ENCODE measurements around the gene SUFU. TPM values are rescaled to one million over a fixed set of nuclear protein-coding genes. Genes with fewer than 3 reads are reported as not detected.
A peak's percentile ranks its signal among the peaks of the same experiment; 100 is the strongest.
"Not testable (repeated sequence)": the region's sequence is repeated elsewhere in the genome, so short reads cannot be mapped to it uniquely, and the experiment has no call there.

Gene SUFU
- total RNA-seq, 1 donor from 2014 or later: 6.2 TPM

DNA sequence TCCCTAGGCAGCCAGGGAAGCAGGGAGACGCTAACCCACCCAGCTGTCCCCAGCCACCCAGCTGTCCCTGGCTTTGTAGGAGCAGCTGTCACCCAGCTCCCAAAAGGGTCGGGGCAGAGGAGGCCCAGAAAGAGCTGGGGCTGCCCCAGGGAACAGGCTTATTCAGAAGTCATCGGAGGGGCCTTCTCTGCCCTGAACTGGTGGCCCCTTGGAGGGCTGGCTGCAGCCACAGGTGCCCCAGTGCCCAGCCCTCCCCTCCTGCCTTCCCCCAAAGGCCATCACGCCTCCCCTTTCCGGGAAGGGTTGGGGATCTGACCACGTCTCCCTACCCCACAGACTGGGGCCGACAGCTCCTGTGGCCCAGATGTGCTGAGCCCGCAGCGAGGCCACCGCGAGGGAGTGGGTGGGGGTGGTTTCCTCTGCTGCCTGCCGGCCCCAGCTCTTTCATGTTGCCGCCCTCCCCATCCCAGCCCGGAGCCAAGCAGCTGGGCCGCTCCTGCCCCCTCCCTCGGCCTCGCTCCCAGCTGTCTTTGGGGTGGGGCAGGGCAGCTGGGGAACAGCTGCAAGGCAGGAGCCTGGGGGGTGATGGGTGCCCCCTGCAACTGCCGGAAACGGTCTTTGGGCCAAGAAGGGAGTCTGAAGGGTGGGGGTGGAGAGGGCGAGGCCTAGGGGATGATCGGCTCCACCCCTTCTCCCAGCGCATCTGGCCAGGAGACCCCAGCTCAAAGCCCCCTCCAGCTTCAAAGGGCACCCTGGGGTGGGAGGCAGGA, 157.3 kb downstream of the SUFU start:
- no peak for DNase-seq (ENCODE audit: low read depth)
- no peak overlapping the region for H3K4me3 ChIP-seq (ENCODE audit: low read depth, low read length)
- TF ChIP-seq, protein P1, sequence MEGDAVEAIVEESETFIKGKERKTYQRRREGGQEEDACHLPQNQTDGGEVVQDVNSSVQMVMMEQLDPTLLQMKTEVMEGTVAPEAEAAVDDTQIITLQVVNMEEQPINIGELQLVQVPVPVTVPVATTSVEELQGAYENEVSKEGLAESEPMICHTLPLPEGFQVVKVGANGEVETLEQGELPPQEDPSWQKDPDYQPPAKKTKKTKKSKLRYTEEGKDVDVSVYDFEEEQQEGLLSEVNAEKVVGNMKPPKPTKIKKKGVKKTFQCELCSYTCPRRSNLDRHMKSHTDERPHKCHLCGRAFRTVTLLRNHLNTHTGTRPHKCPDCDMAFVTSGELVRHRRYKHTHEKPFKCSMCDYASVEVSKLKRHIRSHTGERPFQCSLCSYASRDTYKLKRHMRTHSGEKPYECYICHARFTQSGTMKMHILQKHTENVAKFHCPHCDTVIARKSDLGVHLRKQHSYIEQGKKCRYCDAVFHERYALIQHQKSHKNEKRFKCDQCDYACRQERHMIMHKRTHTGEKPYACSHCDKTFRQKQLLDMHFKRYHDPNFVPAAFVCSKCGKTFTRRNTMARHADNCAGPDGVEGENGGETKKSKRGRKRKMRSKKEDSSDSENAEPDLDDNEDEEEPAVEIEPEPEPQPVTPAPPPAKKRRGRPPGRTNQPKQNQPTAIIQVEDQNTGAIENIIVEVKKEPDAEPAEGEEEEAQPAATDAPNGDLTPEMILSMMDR (conservative IDR thresholded peaks at IDR 0.05; ENCODE audit: low read depth, low read length): no peak

DNA sequence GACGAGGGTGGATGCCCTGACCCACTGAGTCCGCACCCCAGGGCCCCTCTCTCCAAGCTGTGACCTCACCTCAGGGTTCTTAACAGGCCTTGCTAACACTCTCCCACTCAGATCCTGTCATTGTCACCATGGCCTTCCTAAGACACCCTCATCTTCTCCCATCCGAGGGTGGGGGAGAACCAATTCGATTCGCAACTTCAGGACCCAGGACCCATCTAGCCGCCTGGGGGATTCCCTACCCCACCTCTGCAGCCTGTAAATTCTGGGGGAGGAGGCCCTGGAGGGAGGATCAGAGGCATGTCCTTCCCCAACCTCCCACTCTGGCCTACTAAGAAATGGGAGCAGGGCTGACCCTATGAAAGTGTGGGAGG, 157.9 kb downstream of the SUFU start:
- no peak for DNase-seq (ENCODE audit: low read depth)
- TF ChIP-seq, protein P1 (conservative IDR thresholded peaks at IDR 0.05; ENCODE audit: low read depth, low read length): no peak
- no peak overlapping the region for H3K4me3 ChIP-seq (ENCODE audit: low read depth, low read length)

DNA sequence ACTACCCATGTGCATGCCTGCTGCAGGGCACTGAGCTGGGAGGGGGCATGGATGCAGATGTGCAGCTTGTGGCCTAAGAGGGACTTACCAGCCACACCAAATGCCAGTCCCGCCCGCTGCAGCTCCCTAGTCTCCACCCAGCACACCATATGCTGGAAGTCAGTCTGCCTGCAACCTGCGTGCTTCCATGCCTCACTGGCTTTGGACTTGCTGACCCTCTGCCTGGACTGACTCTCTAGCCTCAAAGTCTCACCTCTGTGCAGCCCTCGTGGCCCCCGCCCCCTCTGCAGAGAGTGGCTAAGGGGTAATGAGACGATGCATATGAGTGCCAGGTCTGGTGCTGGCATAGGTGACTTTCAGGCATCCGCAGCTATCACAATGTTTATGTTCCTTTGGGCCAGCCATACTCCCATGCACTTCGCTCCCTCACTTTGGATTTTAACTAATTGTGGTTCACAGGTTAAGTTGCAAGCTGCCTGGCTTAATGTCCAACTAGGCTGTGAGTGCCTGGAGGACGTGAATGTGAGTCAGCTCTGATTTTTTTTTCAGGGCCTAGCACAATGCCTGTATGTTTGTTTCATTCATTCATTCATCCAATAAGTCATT, 162.2 kb downstream of the SUFU start:
- TF ChIP-seq, protein P1 (conservative IDR thresholded peaks at IDR 0.05; ENCODE audit: low read depth, low read length): no peak
- peak; percentile 78 for DNase-seq (ENCODE audit: low read depth)
- peak overlapping the region; percentile 16 for H3K4me3 ChIP-seq (ENCODE audit: low read depth, low read length)

DNA sequence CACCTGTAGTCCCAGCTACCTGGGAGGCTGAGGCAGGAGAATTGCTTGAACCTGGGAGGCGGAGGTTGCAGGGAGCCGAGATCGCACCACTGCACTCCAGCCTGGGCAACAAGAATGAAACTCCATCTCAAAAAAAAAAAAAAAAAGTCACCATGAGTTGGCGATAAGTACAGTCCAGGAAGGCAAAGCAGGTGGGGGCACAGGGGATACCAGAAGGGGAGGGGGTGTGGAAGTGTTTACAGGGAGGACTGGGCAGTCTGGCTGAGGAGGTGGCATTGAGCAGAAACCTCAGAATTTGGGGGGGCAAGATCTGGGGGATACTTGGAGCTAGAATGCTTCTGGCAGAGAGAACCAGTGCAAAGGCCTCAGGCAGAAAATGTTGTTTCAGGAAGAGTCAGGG, 163.6 kb downstream of the SUFU start:
- DNase-seq (ENCODE audit: low read depth); H3K4me3 ChIP-seq (ENCODE audit: low read depth, low read length): not testable (repeated sequence)

DNA sequence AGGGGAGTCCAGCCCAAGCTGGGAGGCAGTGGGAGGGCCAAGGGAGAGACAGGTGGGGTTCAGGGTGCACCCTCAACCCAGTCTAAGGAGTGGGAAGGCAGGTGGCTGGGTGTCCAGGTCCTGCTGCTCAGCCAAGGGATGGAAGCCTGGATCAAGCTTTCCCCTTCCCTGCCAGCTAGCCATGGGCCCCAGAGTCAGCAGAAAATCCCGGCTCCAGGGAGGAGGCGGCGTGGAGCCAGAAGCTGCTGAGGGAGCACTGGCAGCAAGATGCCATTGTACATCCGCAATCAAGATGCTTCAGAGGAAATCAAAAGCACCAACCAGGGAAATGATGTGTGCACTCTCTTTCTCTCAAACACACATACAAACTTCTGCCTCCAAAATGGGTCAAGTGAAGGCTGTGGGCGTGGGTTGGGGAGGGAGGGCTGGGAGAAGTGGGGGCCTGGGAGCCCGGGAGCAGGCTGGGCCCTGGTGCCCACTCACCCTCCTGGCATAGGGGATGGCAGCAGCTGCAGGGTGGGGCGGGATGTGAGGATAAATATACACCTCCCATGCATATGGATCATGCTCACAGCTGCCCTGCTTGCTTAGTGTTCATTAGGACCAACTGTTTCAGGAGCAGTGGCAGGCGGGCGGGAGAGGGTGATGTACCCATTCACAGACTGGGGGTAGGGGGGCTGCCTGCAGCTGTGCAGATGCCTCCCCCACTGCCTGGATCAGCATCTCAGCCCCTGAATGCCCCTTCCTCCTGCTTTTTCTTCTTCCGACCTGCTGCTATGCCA, 164.7 kb downstream of the SUFU start:
- TF ChIP-seq, protein P1 (conservative IDR thresholded peaks at IDR 0.05; ENCODE audit: low read depth, low read length): no peak
- no peak for DNase-seq (ENCODE audit: low read depth)
- H3K4me3 ChIP-seq (ENCODE audit: low read depth, low read length): no peak overlapping the region

DNA sequence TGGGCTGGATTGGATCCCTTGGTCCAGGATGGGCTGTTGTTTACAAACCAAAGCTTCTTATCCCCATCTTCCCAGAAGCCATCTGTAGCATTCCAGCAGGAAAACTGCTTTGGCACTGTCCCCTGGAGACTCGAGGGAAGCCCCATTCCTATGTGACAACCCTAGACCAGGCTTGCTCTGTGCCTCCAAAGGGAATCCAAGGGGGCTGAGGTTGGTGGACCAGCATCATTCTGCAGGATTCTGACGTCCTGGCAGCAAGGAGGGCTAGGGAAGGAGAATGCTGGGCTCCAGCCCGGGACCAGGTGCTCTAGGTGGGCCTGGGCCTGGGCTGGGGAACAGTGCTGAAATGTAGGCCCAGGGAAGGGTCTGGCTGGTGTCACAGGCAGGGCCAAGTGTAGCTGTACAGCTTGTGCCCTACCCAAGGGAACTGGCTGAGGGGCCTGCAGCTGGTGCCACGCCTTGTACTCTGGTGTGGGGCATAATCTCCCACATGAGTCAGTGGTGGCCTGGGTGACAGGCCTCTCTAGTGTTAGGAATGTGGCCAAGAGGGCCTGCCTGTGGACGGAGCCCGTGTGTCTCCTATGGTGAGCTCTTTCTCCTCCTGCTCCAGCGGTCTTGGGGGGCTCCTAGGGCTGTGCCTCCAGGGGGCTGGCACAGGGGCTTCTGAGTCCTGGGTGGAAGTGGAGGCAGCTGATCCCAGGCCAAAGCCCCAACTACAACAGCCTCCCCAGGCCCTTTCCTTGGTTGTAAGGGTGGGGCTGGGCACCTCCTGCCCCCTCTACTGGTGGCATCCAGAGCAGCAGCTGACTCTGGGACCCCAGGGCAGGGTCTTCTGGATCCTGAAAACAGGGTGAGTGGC, 165.7 kb downstream of the SUFU start:
- no peak for DNase-seq (ENCODE audit: low read depth)
- H3K4me3 ChIP-seq (ENCODE audit: low read depth, low read length): no peak overlapping the region
- TF ChIP-seq, protein P1 (conservative IDR thresholded peaks at IDR 0.05; ENCODE audit: low read depth, low read length): peak; percentile 64

Measured in epithelial cell of proximal tubule (primary cell).